ENCODE measurements around the gene RPRD1B.

RPRD1B gene

DNA sequence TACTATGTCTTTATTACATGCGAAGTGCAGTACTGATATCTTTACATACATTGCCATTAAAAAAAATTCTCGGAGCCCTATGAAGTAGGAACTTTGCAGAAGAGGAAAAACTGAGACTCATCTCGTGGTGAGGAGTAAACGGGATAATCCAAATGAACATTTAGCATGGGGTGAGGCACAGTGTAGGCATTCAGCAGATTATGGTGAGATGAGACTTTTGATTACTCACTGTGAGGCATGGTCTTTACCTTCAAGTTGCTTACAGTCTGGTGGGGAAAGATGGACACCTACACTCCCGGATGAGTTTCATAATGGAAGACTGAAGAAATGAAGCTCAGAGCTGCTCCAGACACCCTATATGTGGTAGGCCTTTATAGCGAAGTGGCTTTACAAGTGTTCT, 1.4 kb downstream of the RPRD1B start:
- ATAC-seq (replicated peaks), result no peak
- Mint-ChIP-seq H3K27me3 (no peaks in the 10 kb centered on the region), H3K4me3 (peak overlapping the region; percentile 93 to 97), H3K9me3 (no peaks in the 10 kb centered on the region), H3K27ac (peak overlapping the region; percentile 96 to 99), H3K36me3 (ENCODE audit: insufficient read depth) (peaks cover 45% of the 10 kb centered on the region), H3K4me1 (ENCODE audit: low read depth in 2 of 2) (peaks cover 41 to 42% of the 10 kb centered on the region in 2 donors)
- no peak for DNase-seq

DNA sequence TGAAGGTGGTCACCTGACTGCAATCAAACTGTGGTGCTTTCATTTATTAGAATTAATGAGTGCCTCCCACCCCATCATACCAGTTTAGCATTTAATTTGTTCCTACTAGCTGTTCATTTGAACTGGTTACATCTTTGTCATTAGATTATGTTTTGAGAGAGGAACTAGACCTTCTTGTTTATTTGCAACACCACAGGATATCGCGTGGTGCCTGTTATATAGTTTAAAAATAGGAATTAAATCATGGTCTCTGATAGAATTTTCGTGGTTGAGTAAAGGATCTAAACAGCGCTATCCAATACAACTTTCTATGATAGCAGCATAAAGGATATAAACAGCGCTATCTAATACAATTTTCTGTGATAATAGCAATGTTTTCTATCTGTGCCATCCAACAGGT, 2.8 kb downstream of the RPRD1B start:
- peaks cover 53% of the 10 kb centered on the region for H3K36me3 Mint-ChIP-seq (ENCODE audit: insufficient read depth)
- no peaks in the 10 kb centered on the region for H3K9me3 Mint-ChIP-seq
- H3K4me1 Mint-ChIP-seq (ENCODE audit: low read depth in 2 of 2), result peaks cover 34 to 36% of the 10 kb centered on the region in 2 donors
- ATAC-seq (replicated peaks) (no peak), DNase-seq (no peak)
- H3K27ac Mint-ChIP-seq, result peak overlapping the region in 1 of 2 donors; percentile 31
- H3K4me3 Mint-ChIP-seq, result peak overlapping the region in 1 of 2 donors; percentile 29
- H3K27me3 Mint-ChIP-seq, result no peaks in the 10 kb centered on the region

DNA sequence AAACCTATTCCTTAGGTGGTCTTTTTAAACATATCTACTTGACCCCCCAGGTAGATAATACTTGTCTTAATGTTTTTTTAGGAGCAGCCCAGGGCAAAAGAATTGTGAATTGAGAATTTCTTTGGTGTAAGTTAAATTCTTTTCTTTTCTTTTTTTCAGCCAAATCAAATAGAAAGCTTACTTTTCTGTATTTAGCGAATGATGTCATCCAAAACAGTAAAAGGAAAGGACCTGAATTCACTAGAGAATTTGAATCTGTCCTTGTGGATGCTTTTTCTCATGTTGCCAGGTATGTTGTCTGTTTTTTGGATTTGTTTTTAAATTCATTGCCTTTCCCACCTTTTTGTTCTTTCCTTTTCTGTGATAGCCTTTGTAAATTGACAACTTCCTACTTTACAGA, 6.7 kb downstream of the RPRD1B start:
- peaks cover 14 to 24% of the 10 kb centered on the region in 2 donors for H3K4me1 Mint-ChIP-seq (ENCODE audit: low read depth in 2 of 2)
- no peak for DNase-seq
- H3K27me3 Mint-ChIP-seq, result no peaks in the 10 kb centered on the region
- no peaks in the 10 kb centered on the region for H3K9me3 Mint-ChIP-seq
- no peak overlapping the region for H3K27ac Mint-ChIP-seq
- no peak overlapping the region for H3K4me3 Mint-ChIP-seq
- H3K36me3 Mint-ChIP-seq (ENCODE audit: insufficient read depth), result peaks cover 56% of the 10 kb centered on the region
- ATAC-seq (replicated peaks), result no peak

DNA sequence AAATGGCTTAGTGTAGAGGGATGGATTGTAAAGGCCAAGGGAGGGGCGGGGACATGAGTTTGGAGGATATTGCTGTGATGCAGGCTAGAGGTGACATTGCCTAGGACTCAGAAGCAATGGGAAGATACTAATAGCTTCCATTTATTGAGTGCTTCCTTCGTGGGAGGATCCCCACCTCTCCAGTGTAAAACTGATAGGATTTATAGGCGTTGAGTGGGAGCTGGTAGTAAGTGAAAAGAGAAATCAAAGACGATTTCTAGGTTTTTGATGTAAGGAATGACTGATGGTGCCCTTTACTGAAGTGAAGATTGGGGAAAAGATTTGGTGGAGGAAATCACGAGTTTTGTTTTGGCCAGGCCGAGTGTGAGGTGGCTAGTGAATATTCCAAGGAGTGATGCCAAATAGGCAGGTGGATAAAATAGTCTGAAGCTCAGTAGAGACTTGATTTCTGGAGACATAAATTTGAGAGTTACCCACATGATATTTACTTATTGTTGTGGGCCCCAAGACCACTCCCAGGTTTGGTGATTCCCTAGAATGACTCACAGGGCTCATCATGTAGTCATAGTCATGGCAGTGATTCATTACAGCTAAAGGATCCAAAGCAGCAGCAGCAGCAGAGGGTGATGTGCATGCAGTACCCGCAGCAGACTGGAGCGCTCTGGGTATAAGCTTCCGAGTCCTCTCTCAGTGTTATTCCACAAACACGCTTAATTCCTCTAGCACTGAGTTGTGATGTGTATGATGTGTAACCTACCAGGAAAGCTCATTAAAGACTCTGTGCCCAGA, 10.2 kb downstream of the RPRD1B start:
- Mint-ChIP-seq H3K4me1 (ENCODE audit: low read depth in 2 of 2) (peaks cover 9 to 21% of the 10 kb centered on the region in 2 donors), H3K4me3 (no peak overlapping the region), H3K36me3 (ENCODE audit: insufficient read depth) (peaks cover 49% of the 10 kb centered on the region), H3K27ac (peak overlapping the region in 1 of 2 donors; percentile 17), H3K9me3 (no peaks in the 10 kb centered on the region), H3K27me3 (no peaks in the 10 kb centered on the region)
- no peak for ATAC-seq (replicated peaks)
- DNase-seq, result no peak

DNA sequence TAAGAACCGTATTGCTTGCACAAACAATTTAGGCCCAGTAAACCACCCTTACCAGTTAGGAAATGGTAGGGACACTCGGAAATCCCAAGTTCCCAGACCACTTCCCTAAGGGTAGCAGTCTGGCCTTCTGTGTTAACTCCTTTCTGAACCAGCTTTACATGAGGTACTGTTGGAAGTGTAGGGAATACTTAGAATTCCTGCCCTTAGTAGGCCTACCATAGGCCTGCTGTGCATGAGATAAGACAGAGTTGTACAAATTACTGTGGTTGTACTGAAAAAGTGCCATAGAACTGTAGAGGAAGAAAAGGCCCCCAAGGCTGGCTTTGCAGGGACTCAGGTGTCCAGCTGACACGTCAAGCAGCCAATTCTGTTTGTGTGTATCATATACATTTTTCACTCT, 11.1 kb downstream of the RPRD1B start:
- no peak overlapping the region for H3K4me3 Mint-ChIP-seq
- H3K27me3 Mint-ChIP-seq, result no peaks in the 10 kb centered on the region
- H3K4me1 Mint-ChIP-seq (ENCODE audit: low read depth in 2 of 2), result peaks cover 9 to 24% of the 10 kb centered on the region in 2 donors
- H3K36me3 Mint-ChIP-seq (ENCODE audit: insufficient read depth), result peaks cover 48% of the 10 kb centered on the region
- no peak for DNase-seq
- no peak for ATAC-seq (replicated peaks)
- no peaks in the 10 kb centered on the region for H3K9me3 Mint-ChIP-seq
- H3K27ac Mint-ChIP-seq, result peak overlapping the region in 1 of 2 donors; percentile 17

DNA sequence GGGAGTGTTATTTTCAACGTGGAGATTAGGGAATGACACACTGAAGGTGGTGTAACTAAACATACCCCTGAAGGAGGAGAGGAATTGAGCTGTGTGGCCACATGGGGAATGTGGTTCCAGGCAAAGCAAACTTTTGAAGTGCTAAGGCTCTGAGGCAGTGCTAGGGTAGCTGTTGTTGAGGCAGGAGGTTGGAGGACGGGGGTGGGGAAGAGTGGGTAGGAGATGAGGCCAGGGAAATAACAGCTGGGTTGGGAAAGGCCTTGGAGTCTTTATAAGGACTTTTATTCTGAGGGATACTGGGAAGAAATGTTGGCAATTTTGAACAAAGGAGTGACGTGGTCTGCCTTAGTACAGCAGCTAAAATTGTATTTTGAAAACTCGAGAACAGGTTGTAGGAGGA, 13.0 kb downstream of the RPRD1B start:
- Mint-ChIP-seq H3K4me1 (ENCODE audit: low read depth in 2 of 2) (peaks cover 15 to 30% of the 10 kb centered on the region in 2 donors), H3K36me3 (ENCODE audit: insufficient read depth) (peaks cover 42% of the 10 kb centered on the region)

DNA sequence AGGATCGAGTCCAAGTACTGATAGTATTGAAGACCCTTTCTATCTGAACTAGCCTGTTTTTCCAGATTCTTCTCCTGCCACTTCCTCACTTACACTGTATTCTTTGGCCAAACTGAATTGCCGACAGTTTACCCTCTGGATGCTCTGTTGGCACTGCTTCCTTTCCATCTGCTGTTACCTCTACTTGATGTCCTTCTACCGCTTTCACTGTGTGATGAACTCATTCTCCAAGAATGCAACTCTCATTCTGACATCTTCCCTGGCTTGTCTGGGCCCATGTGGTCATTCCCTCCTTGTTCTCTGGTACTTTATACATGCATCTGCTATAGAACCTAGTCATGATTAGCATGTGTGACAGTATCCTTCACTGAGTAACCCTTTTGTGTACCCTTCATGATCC, 16.3 kb downstream of the RPRD1B start:
- peak overlapping the region; percentile 6 to 33 for H3K27ac Mint-ChIP-seq
- H3K4me3 Mint-ChIP-seq, result no peak overlapping the region
- no peaks in the 10 kb centered on the region for H3K9me3 Mint-ChIP-seq
- H3K27me3 Mint-ChIP-seq, result no peaks in the 10 kb centered on the region
- peaks cover 37% of the 10 kb centered on the region for H3K36me3 Mint-ChIP-seq (ENCODE audit: insufficient read depth)
- DNase-seq (no peak), ATAC-seq (replicated peaks) (no peak)
- peaks cover 16 to 30% of the 10 kb centered on the region in 2 donors for H3K4me1 Mint-ChIP-seq (ENCODE audit: low read depth in 2 of 2)

More for the DNA sequence above, 13.0 kb downstream of the RPRD1B start:
- DNase-seq, result no peak
- no peak for ATAC-seq (replicated peaks)
- Mint-ChIP-seq H3K4me3 (no peak overlapping the region), H3K9me3 (no peaks in the 10 kb centered on the region), H3K27ac (peak overlapping the region in 1 of 2 donors; percentile 5), H3K27me3 (no peaks in the 10 kb centered on the region)

DNA sequence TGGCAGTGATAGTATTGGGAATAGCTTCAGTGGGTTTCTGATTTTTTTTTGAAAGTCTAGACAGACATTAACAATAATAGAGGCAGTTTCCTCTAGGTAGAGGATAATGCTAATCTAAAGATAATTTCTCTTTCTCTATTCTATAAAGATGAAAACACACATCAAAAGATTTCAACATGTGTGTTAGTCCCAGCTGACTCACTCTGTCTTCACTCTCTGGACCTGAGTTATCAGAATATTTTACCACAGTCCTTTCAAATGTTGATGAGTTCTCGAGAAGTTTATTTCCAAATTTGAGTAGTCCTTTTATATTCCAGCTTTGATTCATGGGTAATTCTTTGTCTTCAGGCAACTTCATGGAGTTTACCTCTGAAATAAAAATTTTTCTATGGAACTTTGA, 17.1 kb downstream of the RPRD1B start:
- no peak for ATAC-seq (replicated peaks)
- no peaks in the 10 kb centered on the region for H3K27me3 Mint-ChIP-seq
- no peaks in the 10 kb centered on the region for H3K9me3 Mint-ChIP-seq
- H3K36me3 Mint-ChIP-seq (ENCODE audit: insufficient read depth), result peaks cover 46% of the 10 kb centered on the region
- peaks cover 18 to 34% of the 10 kb centered on the region in 2 donors for H3K4me1 Mint-ChIP-seq (ENCODE audit: low read depth in 2 of 2)
- no peak overlapping the region for H3K4me3 Mint-ChIP-seq
- peak overlapping the region in 1 of 2 donors; percentile 33 for H3K27ac Mint-ChIP-seq
- DNase-seq, result no peak

DNA sequence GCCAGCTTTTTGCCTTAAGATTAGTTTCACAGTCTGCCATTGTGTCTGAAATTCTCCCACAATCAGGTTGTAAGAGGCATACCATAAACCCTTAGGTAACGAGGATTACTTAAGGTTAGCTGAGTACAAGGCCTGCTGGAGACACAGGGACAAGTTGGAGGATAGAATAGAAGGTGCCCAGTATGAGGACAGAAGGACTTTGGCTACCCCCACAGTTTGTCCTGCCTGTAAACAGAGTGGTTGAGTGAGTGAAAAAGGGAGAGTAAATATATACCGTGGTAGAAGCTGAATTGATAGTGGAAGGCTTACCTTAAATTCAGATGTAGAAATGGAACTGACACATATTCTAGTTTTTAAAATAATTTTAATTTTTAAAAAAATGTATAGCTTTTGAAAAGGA, 19.3 kb downstream of the RPRD1B start:
- no peak for ATAC-seq (replicated peaks)
- H3K36me3 Mint-ChIP-seq (ENCODE audit: insufficient read depth), result peaks cover 54% of the 10 kb centered on the region
- H3K4me1 Mint-ChIP-seq (ENCODE audit: low read depth in 2 of 2), result peaks cover 21 to 29% of the 10 kb centered on the region in 2 donors
- no peaks in the 10 kb centered on the region for H3K9me3 Mint-ChIP-seq
- H3K27me3 Mint-ChIP-seq, result no peaks in the 10 kb centered on the region
- H3K27ac Mint-ChIP-seq, result peak overlapping the region; percentile 63
- DNase-seq, result no peak
- H3K4me3 Mint-ChIP-seq, result no peak overlapping the region

DNA sequence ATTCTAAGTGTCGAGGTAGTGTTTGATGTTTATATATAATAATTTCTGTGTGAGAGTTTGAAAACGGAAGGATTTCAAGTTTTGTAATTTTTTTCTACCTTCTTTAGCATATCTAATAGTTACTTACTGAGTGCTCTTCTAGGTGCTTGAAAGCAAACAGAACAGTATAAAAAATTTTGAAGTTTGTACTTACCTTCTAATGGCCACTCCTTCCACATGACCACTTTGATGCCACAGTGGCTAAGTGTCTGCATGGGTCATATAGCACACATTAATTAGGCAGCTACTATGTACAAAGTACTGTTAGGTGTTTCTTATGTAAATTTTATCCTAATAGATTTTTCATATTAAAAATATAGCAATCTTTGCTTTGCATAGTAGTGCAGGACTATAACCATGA, 21.1 kb downstream of the RPRD1B start:
- H3K36me3 Mint-ChIP-seq (ENCODE audit: insufficient read depth), result peaks cover 58% of the 10 kb centered on the region
- peaks cover 21 to 26% of the 10 kb centered on the region in 2 donors for H3K4me1 Mint-ChIP-seq (ENCODE audit: low read depth in 2 of 2)
- peak overlapping the region in 1 of 2 donors; percentile 19 for H3K27ac Mint-ChIP-seq
- DNase-seq (no peak), ATAC-seq (replicated peaks) (no peak)
- H3K9me3 Mint-ChIP-seq, result no peaks in the 10 kb centered on the region
- H3K27me3 Mint-ChIP-seq, result no peaks in the 10 kb centered on the region
- H3K4me3 Mint-ChIP-seq, result no peak overlapping the region

DNA sequence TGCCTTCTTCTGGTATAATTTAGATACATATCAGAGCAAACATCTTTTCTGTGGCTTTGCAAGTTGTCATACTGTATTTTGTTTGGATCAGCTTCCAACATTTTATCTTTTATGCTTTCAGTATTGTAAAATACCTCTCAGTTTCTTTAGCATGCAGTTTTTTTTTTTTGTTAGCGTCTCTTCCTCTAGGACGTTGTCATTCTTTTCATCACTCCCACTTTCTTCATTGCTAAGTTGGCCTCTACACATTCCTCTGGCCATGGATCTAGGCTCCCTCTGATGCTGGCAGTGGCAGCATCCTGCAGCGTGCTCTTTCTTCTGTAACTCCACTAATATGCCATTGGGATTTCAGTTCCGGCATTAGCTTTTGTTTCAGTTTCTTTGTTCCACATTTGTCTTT, 21.7 kb downstream of the RPRD1B start:
- no peak overlapping the region for H3K27ac Mint-ChIP-seq
- DNase-seq (no peak), ATAC-seq (replicated peaks) (no peak)
- peaks cover 56% of the 10 kb centered on the region for H3K36me3 Mint-ChIP-seq (ENCODE audit: insufficient read depth)
- no peaks in the 10 kb centered on the region for H3K27me3 Mint-ChIP-seq
- H3K4me1 Mint-ChIP-seq (ENCODE audit: low read depth in 2 of 2), result peaks cover 15 to 20% of the 10 kb centered on the region in 2 donors
- peak overlapping the region in 1 of 2 donors; percentile 2 for H3K4me3 Mint-ChIP-seq
- H3K9me3 Mint-ChIP-seq, result no peaks in the 10 kb centered on the region

DNA sequence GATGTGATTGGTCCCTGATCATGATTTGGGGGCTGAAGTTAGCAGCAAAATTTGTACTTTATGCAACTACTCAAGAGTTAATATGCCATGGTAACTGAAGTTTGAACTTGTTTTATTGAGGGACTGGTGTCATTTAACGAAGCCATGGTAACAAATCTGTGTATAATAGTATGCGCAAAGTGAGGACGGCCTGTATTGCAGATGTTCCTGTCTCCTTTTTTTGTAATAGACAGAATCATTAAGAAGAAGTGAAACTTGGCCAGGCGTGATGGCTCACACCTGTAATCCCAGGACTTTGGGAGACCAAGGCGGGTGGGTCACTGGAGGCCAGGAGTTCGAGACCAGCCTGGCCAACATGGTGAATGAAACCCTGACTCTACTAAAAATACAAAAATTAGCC, 22.3 kb downstream of the RPRD1B start:
- ATAC-seq (replicated peaks) (no peak), DNase-seq (no peak)
- Mint-ChIP-seq H3K4me3 (no peak overlapping the region), H3K4me1 (ENCODE audit: low read depth in 2 of 2) (peaks cover 14 to 17% of the 10 kb centered on the region in 2 donors), H3K27ac (peak overlapping the region; percentile 11 to 29), H3K27me3 (no peaks in the 10 kb centered on the region), H3K9me3 (no peaks in the 10 kb centered on the region), H3K36me3 (ENCODE audit: insufficient read depth) (peaks cover 54% of the 10 kb centered on the region)

DNA sequence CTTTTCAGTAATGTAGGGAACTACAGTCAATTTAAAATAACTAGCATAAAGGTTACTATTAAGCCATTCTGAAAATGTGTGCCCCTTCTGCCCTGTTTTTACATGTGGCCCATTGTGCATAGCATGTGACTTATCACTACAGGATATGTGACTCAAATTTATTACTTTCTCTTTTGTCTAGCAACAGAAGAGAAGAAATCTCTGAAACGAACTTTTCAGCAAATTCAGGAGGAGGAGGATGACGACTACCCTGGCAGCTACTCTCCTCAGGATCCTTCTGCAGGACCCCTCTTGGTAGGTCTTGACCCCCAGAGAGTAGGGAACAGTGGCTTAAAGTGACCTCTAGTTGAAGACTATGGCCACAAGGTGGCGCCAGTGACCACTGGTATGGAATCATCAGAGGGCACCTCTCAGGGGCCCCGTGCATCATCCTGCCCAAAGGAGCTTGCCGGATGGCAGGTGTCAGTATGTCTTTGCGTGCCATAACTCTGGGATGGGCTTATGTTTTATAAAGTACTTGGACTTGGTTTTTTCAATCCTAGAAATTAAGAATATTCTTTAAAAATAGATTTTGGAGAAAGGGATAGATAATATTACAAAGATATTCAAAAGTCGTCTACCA, 23.9 kb downstream of the RPRD1B start:
- Mint-ChIP-seq H3K4me3 (no peak overlapping the region), H3K4me1 (ENCODE audit: low read depth in 2 of 2) (peaks cover 11 to 14% of the 10 kb centered on the region in 2 donors), H3K27me3 (no peaks in the 10 kb centered on the region), H3K9me3 (no peaks in the 10 kb centered on the region), H3K27ac (peak overlapping the region; percentile 66 to 69), H3K36me3 (ENCODE audit: insufficient read depth) (peaks cover 41% of the 10 kb centered on the region)
- ATAC-seq (replicated peaks) (peak; percentile 91), DNase-seq (peak; percentile 74 to 81 (median 80))

DNA sequence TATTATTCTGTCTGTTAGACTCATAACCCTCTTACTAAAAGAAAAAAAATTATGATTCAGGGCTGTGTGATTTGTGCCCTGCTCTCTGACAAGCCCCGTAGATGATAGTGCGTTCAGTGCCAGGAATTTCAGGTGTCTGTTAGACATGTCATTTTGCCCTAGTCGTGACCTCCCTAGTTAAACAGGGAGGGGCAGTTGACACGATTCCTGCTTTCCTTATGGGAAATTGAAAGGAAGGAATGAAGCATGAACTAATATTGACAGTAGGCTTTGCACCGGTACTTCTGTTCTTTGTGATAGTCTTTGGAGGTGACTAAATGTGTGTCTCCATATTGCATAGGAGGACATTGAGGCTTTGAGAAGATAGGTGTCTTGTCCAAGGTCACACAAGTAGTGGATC, 26.3 kb downstream of the RPRD1B start:
- Mint-ChIP-seq H3K27ac (peak overlapping the region; percentile 3 to 71), H3K4me1 (ENCODE audit: low read depth in 2 of 2) (peaks cover 10 to 11% of the 10 kb centered on the region in 2 donors), H3K9me3 (no peaks in the 10 kb centered on the region), H3K27me3 (no peaks in the 10 kb centered on the region), H3K36me3 (ENCODE audit: insufficient read depth) (peaks cover 47% of the 10 kb centered on the region), H3K4me3 (no peak overlapping the region)
- ATAC-seq (replicated peaks), result no peak
- DNase-seq, result no peak
